Measurements from ENCODE around the gene SMYD5.

DNA sequence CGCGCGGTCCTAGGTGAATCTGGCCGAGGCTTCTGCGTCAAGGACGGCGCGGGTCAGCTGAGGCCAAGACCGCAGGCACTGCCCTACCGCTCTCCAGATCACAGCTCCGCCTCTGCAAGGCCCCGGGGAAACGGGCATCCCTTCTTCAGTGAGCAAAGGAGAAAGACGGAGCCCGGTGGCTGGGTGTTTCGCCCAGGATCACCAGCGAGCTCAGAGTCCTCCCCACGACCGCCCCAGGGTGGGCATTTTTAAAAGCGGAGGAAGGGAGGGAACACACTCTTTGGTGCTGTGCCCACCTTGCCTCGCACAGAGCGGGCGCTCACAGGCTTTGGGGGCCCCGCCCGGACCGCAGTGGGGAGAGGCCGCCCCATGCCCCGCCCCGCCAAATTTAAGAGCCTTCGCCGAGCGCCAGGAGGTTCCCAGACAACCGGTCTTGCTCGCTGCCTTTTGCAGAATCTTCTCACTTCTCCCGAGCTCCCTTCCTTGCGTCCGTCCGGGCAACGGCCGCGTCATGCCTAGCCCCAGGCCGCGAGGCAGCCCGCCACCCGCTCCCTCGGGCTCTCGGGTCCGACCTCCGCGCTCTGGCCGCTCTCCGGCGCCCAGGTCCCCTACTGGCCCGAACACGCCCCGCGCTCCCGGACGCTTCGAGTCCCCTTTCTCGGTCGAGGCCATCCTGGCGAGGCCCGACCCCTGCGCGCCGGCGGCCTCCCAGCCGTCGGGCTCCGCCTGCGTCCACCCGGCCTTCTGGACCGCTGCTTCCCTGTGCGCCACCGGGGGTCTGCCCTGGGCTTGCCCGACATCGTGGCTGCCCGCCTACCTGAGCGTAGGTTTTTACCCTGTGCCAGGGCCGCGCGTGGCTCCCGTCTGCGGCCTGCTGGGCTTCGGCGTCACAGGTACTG, 11.6 kb upstream of the SMYD5 start, which contains the start of gene NOTO:
- TF ChIP-seq, protein P1, sequence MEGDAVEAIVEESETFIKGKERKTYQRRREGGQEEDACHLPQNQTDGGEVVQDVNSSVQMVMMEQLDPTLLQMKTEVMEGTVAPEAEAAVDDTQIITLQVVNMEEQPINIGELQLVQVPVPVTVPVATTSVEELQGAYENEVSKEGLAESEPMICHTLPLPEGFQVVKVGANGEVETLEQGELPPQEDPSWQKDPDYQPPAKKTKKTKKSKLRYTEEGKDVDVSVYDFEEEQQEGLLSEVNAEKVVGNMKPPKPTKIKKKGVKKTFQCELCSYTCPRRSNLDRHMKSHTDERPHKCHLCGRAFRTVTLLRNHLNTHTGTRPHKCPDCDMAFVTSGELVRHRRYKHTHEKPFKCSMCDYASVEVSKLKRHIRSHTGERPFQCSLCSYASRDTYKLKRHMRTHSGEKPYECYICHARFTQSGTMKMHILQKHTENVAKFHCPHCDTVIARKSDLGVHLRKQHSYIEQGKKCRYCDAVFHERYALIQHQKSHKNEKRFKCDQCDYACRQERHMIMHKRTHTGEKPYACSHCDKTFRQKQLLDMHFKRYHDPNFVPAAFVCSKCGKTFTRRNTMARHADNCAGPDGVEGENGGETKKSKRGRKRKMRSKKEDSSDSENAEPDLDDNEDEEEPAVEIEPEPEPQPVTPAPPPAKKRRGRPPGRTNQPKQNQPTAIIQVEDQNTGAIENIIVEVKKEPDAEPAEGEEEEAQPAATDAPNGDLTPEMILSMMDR (IDR thresholded peaks at IDR 0.05): no peak
- no peak for TF ChIP-seq POLR2A (IDR thresholded peaks at IDR 0.05)
- TF ChIP-seq EP300 (IDR thresholded peaks at IDR 0.05): no peak
